Measurements from ENCODE around the gene PGF. TPM values are rescaled to one million over a fixed set of nuclear protein-coding genes. Genes with fewer than 3 reads are reported as not detected.

Gene PGF
- total and polyA plus RNA-seq, 4 donors, result 7.6 to 33.7 (median 22.7) TPM

GRCh38 chr14:74980731-74981461 lies 25.5 kb upstream of the PGF start:
- WGBS, 2 donors, result 25 to 29% methylated on average over 35 of the region's 35 CpGs
- H3K36me3 ChIP-seq (ENCODE audit: control insufficient read depth in 1 of 2, insufficient read depth in 2 of 2, low read length in 1 of 2), result no peaks in the 10 kb centered on the region
- H3K27me3 ChIP-seq (ENCODE audit: control insufficient read depth in 1 of 2, insufficient read depth in 2 of 2, low read length in 1 of 2), result no peaks in the 10 kb centered on the region
- peak overlapping the region; percentile 63 to 90 for H3K27ac ChIP-seq (ENCODE audit: low read depth in 1 of 2, low read length in 2 of 2)
- H3K4me1 ChIP-seq (ENCODE audit: control insufficient read depth in 1 of 2, insufficient read depth in 2 of 2, low read length in 2 of 2), result no peaks in the 10 kb centered on the region
- no peak overlapping the region for H3K4me3 ChIP-seq (ENCODE audit: low read length in 2 of 2)
- peak; percentile 92 to 93 for DNase-seq
- peak; percentile 82 for ATAC-seq (ENCODE audit: low FRiP score)
- no peaks in the 10 kb centered on the region for H3K9me3 ChIP-seq (ENCODE audit: control insufficient read depth, low read length)
- intact Hi-C loops (cut with DNase I), result no loop called here

- Histone ChIP-seq H3K4me1 (ENCODE audit: control insufficient read depth in 1 of 2, insufficient read depth in 2 of 2, low read length in 2 of 2) (no peaks in the 10 kb centered on the region), H3K4me3 (ENCODE audit: low read length in 2 of 2) (no peak overlapping the region), H3K27ac (ENCODE audit: low read depth in 1 of 2, low read length in 2 of 2) (peak overlapping the region in 1 of 2 donors; percentile 90), H3K36me3 (ENCODE audit: control insufficient read depth in 1 of 2, insufficient read depth in 2 of 2, low read length in 1 of 2) (no peaks in the 10 kb centered on the region), H3K27me3 (ENCODE audit: control insufficient read depth in 1 of 2, insufficient read depth in 2 of 2, low read length in 1 of 2) (no peaks in the 10 kb centered on the region), H3K9me3 (ENCODE audit: control insufficient read depth, low read length) (no peaks in the 10 kb centered on the region)
- intact Hi-C loops (cut with DNase I), result no loop called here
- no peak for ATAC-seq (ENCODE audit: low FRiP score)
- DNase-seq, result peak in 1 of 2 donors; percentile 67
- WGBS, 2 donors, result 80 to 84% methylated on average over 4 of the region's 4 CpGs
These were observed 25.0 kb upstream of the PGF start for GRCh38 chr14:74980398-74980730.

- DNase-seq, result peak; percentile 76 to 83
- Histone ChIP-seq H3K27me3 (ENCODE audit: control insufficient read depth in 1 of 2, insufficient read depth in 2 of 2, low read length in 1 of 2) (no peaks in the 10 kb centered on the region), H3K9me3 (ENCODE audit: control insufficient read depth, low read length) (no peaks in the 10 kb centered on the region), H3K4me1 (ENCODE audit: control insufficient read depth in 1 of 2, insufficient read depth in 2 of 2, low read length in 2 of 2) (no peaks in the 10 kb centered on the region), H3K27ac (ENCODE audit: low read depth in 1 of 2, low read length in 2 of 2) (peak overlapping the region; percentile 8 to 90), H3K36me3 (ENCODE audit: control insufficient read depth in 1 of 2, insufficient read depth in 2 of 2, low read length in 1 of 2) (no peaks in the 10 kb centered on the region), H3K4me3 (ENCODE audit: low read length in 2 of 2) (no peak overlapping the region)
- ATAC-seq (ENCODE audit: low FRiP score), result peak; percentile 51
- WGBS, 2 donors, result 32 to 38% methylated on average over 23 of the region's 23 CpGs
- intact Hi-C loops (cut with DNase I), result loop anchor here in 1 of 2 donors (1.0 kb wide), 1 partner anchor 24 kb away; the partner anchor contains the start of gene PGF
These were observed 24.3 kb upstream of the PGF start for GRCh38 chr14:74979442-74980397.

GRCh38 chr14:74979029-74979428 lies 23.6 kb upstream of the PGF start:
- H3K27ac ChIP-seq (ENCODE audit: low read depth in 1 of 2, low read length in 2 of 2), result peak overlapping the region; percentile 8 to 90
- H3K4me1 ChIP-seq (ENCODE audit: control insufficient read depth in 1 of 2, insufficient read depth in 2 of 2, low read length in 2 of 2), result no peaks in the 10 kb centered on the region

GRCh38 chr14:74978416-74978947 lies 23.1 kb upstream of the PGF start:
- no peak overlapping the region for H3K4me3 ChIP-seq (ENCODE audit: low read length in 2 of 2)
- ATAC-seq (ENCODE audit: low FRiP score) (no peak), DNase-seq (peak in 1 of 2 donors; percentile 40)
- H3K36me3 ChIP-seq (ENCODE audit: control insufficient read depth in 1 of 2, insufficient read depth in 2 of 2, low read length in 1 of 2), result no peaks in the 10 kb centered on the region
- intact Hi-C loops (cut with DNase I), result no loop called here
- H3K27ac ChIP-seq (ENCODE audit: low read depth in 1 of 2, low read length in 2 of 2), result no peak overlapping the region
- no peaks in the 10 kb centered on the region for H3K4me1 ChIP-seq (ENCODE audit: control insufficient read depth in 1 of 2, insufficient read depth in 2 of 2, low read length in 2 of 2)
- no peaks in the 10 kb centered on the region for H3K27me3 ChIP-seq (ENCODE audit: control insufficient read depth in 1 of 2, insufficient read depth in 2 of 2, low read length in 1 of 2)
- no peaks in the 10 kb centered on the region for H3K9me3 ChIP-seq (ENCODE audit: control insufficient read depth, low read length)
- 83 to 86% methylated on average over 11 of the region's 11 CpGs for WGBS, 2 donors

More at GRCh38 chr14:74979029-74979428, 23.6 kb upstream of the PGF start:
- DNase-seq, result peak in 1 of 2 donors; percentile 40
- no peak for ATAC-seq (ENCODE audit: low FRiP score)
- H3K4me3 ChIP-seq (ENCODE audit: low read length in 2 of 2), result no peak overlapping the region
- intact Hi-C loops (cut with DNase I), result loop anchor here in 1 of 2 donors (1.0 kb wide), 1 partner anchor 24 kb away; the partner anchor contains the start of gene PGF
- no peaks in the 10 kb centered on the region for H3K27me3 ChIP-seq (ENCODE audit: control insufficient read depth in 1 of 2, insufficient read depth in 2 of 2, low read length in 1 of 2)
- no peaks in the 10 kb centered on the region for H3K36me3 ChIP-seq (ENCODE audit: control insufficient read depth in 1 of 2, insufficient read depth in 2 of 2, low read length in 1 of 2)
- 61 to 64% methylated on average over 4 of the region's 4 CpGs for WGBS, 2 donors
- no peaks in the 10 kb centered on the region for H3K9me3 ChIP-seq (ENCODE audit: control insufficient read depth, low read length)

GRCh38 chr14:74977901-74978385 lies 22.5 kb upstream of the PGF start:
- H3K36me3 ChIP-seq (ENCODE audit: control insufficient read depth in 1 of 2, insufficient read depth in 2 of 2, low read length in 1 of 2), result no peaks in the 10 kb centered on the region
- H3K9me3 ChIP-seq (ENCODE audit: control insufficient read depth, low read length), result no peaks in the 10 kb centered on the region
- no peak overlapping the region for H3K27ac ChIP-seq (ENCODE audit: low read depth in 1 of 2, low read length in 2 of 2)
- intact Hi-C loops (cut with DNase I), result no loop called here
- ATAC-seq (ENCODE audit: low FRiP score) (no peak), DNase-seq (peak in 1 of 2 donors; percentile 24)
- H3K4me3 ChIP-seq (ENCODE audit: low read length in 2 of 2), result no peak overlapping the region
- WGBS, 2 donors, result 64 to 67% methylated on average over 6 of the region's 6 CpGs
- H3K27me3 ChIP-seq (ENCODE audit: control insufficient read depth in 1 of 2, insufficient read depth in 2 of 2, low read length in 1 of 2), result no peaks in the 10 kb centered on the region
- H3K4me1 ChIP-seq (ENCODE audit: control insufficient read depth in 1 of 2, insufficient read depth in 2 of 2, low read length in 2 of 2), result no peaks in the 10 kb centered on the region

- WGBS, 2 donors, result 87 to 90% methylated on average over 12 of the region's 12 CpGs
- ATAC-seq (ENCODE audit: low FRiP score), result no peak
- H3K4me1 ChIP-seq (ENCODE audit: control insufficient read depth in 1 of 2, insufficient read depth in 2 of 2, low read length in 2 of 2), result no peaks in the 10 kb centered on the region
These were observed 21.9 kb upstream of the PGF start for GRCh38 chr14:74977164-74977900.

More at GRCh38 chr14:74977164-74977900, 21.9 kb upstream of the PGF start:
- H3K4me3 ChIP-seq (ENCODE audit: low read length in 2 of 2), result no peak overlapping the region
- H3K36me3 ChIP-seq (ENCODE audit: control insufficient read depth in 1 of 2, insufficient read depth in 2 of 2, low read length in 1 of 2), result no peaks in the 10 kb centered on the region
- intact Hi-C loops (cut with DNase I), result no loop called here
- no peak overlapping the region for H3K27ac ChIP-seq (ENCODE audit: low read depth in 1 of 2, low read length in 2 of 2)
- H3K27me3 ChIP-seq (ENCODE audit: control insufficient read depth in 1 of 2, insufficient read depth in 2 of 2, low read length in 1 of 2), result no peaks in the 10 kb centered on the region
- peak in 1 of 2 donors; percentile 71 for DNase-seq
- no peaks in the 10 kb centered on the region for H3K9me3 ChIP-seq (ENCODE audit: control insufficient read depth, low read length)

All from aorta (tissue), 5 donors.